ENCODE measurements around the gene TTI1.

TTI1 gene

DNA sequence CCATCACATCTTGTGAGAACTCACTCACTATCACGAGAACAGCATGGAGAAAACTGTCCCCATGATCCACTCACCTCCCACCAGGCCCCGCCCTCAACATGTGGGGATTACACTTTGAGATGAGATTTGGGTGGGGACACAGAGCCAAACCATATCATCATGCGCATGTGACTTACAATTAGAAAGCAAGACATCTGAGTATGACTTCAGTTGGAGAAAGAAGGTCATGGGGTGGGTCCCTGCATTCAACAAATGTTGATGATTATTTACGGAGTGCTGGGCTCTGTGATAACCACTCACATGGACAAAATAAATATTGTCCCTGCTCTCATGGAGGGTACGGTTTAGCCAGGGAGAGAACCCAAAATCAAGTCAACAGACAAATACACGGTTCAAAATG lies 92.4 kb downstream of the TTI1 start:
- no peak overlapping the region for H3K4me3 ChIP-seq (ENCODE audit: low read depth, low read length)
- no peak for DNase-seq (ENCODE audit: low read depth)
- TF ChIP-seq, protein P1, sequence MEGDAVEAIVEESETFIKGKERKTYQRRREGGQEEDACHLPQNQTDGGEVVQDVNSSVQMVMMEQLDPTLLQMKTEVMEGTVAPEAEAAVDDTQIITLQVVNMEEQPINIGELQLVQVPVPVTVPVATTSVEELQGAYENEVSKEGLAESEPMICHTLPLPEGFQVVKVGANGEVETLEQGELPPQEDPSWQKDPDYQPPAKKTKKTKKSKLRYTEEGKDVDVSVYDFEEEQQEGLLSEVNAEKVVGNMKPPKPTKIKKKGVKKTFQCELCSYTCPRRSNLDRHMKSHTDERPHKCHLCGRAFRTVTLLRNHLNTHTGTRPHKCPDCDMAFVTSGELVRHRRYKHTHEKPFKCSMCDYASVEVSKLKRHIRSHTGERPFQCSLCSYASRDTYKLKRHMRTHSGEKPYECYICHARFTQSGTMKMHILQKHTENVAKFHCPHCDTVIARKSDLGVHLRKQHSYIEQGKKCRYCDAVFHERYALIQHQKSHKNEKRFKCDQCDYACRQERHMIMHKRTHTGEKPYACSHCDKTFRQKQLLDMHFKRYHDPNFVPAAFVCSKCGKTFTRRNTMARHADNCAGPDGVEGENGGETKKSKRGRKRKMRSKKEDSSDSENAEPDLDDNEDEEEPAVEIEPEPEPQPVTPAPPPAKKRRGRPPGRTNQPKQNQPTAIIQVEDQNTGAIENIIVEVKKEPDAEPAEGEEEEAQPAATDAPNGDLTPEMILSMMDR (IDR thresholded peaks at IDR 0.05; ENCODE audit: control insufficient read depth, extremely low read depth, insufficient read depth) = no peak

DNA sequence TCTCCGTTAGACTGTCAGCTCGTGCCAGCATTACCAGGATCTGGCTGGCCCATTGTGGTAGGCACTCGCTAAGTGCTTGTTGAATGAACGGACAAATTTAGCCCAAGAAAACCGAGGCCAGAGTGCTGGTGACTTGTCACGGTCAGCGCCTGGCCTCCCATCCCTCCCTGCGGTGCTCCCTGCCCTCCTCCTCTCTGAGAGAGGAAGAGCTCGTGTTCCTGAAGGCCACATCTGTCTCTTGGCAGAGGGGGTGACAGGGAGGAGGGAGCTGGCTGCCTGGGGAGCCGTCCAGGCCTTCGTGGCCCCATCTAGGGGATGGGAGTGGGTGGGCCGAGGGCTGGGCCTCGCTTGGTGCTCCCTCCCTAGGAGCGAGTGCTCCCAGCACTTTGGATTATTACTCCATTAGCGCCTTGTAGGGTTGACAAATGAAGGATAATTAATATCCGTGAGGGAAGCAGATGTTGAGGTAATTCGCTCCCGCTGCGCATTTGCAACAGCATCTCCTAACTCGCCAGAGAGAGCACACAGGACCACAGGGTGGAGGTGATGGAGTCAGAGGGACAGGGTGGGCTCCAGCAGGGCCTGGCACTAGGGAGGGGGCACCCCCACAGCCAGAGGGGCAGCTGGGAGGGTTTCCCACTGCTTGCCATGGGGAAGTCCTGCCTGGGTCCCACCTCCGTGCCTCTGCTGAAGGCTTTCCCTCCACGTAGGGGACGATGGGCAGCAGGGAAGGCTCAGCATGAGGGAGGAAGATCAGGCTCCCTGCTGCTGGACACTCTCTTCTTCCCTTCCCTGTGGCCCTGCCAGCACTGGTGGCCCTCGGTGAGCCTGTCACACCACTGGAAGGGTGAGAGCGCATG lies 93.3 kb downstream of the TTI1 start:
- TF ChIP-seq, protein P1 (IDR thresholded peaks at IDR 0.05; ENCODE audit: control insufficient read depth, extremely low read depth, insufficient read depth) = no peak
- no peak for DNase-seq (ENCODE audit: low read depth)

DNA sequence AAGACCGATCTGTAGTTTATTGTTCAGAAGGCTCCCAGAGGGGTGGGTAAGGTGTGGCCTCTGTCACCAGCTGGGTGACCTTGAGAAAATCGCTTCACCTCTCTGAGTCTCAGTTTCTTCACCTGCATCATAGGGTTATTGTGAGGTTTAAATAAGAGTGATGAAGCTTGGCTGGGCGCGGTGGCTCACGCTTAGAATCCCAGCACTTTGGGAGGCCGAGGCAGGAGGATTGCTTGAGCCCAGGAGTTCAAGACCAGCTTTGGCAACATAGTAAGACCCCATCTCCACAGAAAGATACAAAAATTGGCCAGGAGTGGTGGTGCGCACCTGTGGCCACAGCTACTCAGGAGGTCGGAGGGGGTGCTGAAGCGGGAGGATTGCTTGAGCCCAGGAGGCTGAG lies 94.3 kb downstream of the TTI1 start:
- no peak for DNase-seq (ENCODE audit: low read depth)
- TF ChIP-seq, protein P1 (IDR thresholded peaks at IDR 0.05; ENCODE audit: control insufficient read depth, extremely low read depth, insufficient read depth) = no peak
- H3K4me3 ChIP-seq (ENCODE audit: low read depth, low read length) = no peak overlapping the region

More for the DNA sequence above, 93.3 kb downstream of the TTI1 start:
- no peak overlapping the region for H3K4me3 ChIP-seq (ENCODE audit: low read depth, low read length)

DNA sequence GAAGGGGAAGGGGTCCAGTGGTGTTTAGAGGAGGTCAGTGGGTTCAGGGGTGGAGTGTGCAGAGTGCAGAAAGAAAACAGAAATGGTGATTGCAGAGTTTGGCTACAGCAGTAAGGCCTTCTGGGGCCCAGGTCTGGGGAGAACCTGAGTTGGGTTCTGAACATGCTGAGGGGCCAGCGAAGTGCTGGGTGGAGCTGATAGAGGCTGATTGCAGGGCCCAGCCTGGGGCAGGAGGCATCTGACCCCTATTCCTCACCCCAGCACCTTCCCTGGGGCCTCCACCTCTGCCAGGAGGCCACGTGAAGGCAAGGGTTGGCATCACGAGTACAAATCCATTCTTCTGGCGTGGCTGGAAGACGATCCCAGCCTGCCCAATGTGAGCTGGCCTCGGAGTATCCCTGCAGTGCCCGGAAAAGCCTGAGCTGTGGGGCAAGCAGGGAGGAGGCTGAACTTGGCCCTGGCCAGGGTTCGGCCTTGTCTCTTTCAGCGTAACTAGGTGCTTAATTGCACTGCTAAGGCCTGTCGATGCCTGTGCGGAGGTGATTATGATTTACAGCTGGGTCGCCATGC lies 95.0 kb downstream of the TTI1 start:
- no peak overlapping the region for H3K4me3 ChIP-seq (ENCODE audit: low read depth, low read length)
- DNase-seq (ENCODE audit: low read depth) = no peak
- TF ChIP-seq, protein P1 (IDR thresholded peaks at IDR 0.05; ENCODE audit: control insufficient read depth, extremely low read depth, insufficient read depth) = no peak

DNA sequence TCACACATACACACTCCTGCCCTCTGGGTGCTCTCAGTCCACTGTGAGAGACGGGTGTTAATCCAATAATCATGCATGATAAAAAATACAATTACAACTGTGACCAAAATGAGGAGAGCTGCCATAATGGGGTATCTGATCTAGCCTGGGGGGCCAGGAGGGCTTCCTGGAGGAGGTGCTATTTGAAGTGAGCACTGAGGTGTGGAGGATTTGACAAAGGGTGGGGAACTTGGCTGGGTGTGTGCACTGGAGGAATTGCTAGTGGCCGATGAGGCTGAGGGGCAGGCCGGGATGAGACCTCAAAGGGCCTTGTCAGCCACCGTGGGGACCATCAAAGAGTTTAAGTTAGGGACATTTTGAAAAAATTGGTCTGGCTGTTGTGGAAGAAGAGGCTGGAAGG lies 95.6 kb downstream of the TTI1 start:
- TF ChIP-seq, protein P1 (IDR thresholded peaks at IDR 0.05; ENCODE audit: control insufficient read depth, extremely low read depth, insufficient read depth) = no peak
- H3K4me3 ChIP-seq (ENCODE audit: low read depth, low read length) = no peak overlapping the region
- no peak for DNase-seq (ENCODE audit: low read depth)

DNA sequence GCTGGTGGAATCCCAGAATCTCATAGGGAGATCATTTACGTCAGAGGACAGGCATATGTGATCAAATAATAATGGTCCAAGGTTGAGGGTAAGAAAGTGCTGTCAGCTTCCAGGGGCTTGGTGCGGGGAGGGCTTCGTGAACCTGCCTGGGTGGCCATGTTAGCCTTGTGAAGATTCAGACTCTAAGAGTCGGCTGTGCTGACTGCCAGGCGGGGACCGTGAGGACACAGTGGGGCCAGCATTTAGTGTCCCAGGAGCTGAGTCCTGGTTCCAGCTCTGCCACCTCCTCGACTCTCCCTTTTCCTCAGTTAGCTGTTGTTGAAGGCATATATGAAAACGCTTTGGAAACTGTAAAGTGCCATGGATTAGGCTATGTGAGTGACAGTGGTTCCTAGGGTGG lies 96.8 kb downstream of the TTI1 start:
- DNase-seq (ENCODE audit: low read depth) = no peak
- no peak overlapping the region for H3K4me3 ChIP-seq (ENCODE audit: low read depth, low read length)
- TF ChIP-seq, protein P1 (IDR thresholded peaks at IDR 0.05; ENCODE audit: control insufficient read depth, extremely low read depth, insufficient read depth) = no peak
